ENCODE results near the gene IL11. TPM values are rescaled to one million over a fixed set of nuclear protein-coding genes. Genes with fewer than 3 reads are reported as not detected.
"Not testable (repeated sequence)": the region's sequence is repeated elsewhere in the genome, so short reads cannot be mapped to it uniquely, and the experiment has no call there.

The IL11 gene
- total and polyA plus RNA-seq, 2 of the 8 experiments (the other 6 are each of a cell fraction or from before 2014, with no cell fraction given): 1.7 to 2.8 TPM

DNA sequence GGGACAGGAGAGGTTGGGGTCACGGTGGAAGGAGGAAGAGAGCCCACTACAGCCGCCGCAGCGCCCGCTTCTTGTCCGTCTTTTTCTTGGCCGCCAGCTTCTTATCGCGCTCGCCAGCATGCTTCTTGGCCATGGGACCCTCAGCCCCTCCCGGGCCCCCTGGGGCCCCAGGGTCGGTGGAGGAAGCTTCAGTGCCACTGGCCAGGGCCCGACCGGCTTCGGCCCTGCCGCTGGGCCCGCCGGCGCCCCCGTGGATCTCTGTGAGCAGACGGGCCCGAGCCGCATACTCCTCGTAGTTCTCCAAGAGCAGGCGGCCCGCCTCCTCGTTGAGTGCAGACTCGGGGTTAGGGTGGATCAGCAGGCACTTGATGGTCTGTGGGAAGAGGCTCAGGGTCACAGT lies 31.1 kb upstream of the IL11 start:
- FAIRE-seq: not testable (repeated sequence)

More for the DNA sequence above, 31.1 kb upstream of the IL11 start:
- H3K23me2 ChIP-seq (ENCODE audit: low read depth, low read length); H3K14ac ChIP-seq (ENCODE audit: insufficient read length); H3K27ac ChIP-seq (ENCODE audit: low read depth, low read length); H2AFZ ChIP-seq (ENCODE audit: low read length); H4K8ac ChIP-seq (ENCODE audit: extremely low read depth, insufficient read depth, low read length); H2BK5ac ChIP-seq (ENCODE audit: low read depth, low read length); H2BK12ac ChIP-seq (ENCODE audit: low read depth, low read length); H3K9ac ChIP-seq (replicated peaks in 1 of 4; ENCODE audit: extremely low read depth in 1 of 4, low read depth in 3 of 4, low read length in 3 of 4); H4K5ac ChIP-seq (ENCODE audit: insufficient read length, low read depth, low read length); H4K91ac ChIP-seq (replicated peaks; ENCODE audit: insufficient read length, low read length); H3K9me3 ChIP-seq (ENCODE audit: insufficient read depth in 2 of 2, low read depth in 1 of 2, low read length in 1 of 2); H3K4me2 ChIP-seq (ENCODE audit: insufficient read depth in 1 of 2, low read depth in 2 of 2, low read length in 2 of 2); H2BK120ac ChIP-seq (replicated peaks; ENCODE audit: low read depth, low read length); DNase-seq (ENCODE audit: low read depth in 1 of 2, low spot score in 2 of 2); H2BK15ac ChIP-seq (ENCODE audit: low read length); H3K79me1 ChIP-seq (ENCODE audit: low read depth, low read length); H3K56ac ChIP-seq (replicated peaks; ENCODE audit: insufficient read length, low read depth, low read length); H3K18ac ChIP-seq (ENCODE audit: extremely low read depth, low read length); H3K27me3 ChIP-seq (replicated peaks in 1 of 4; ENCODE audit: control insufficient read depth in 3 of 4, extremely low read depth in 1 of 4, insufficient read depth in 3 of 4, low read length in 3 of 4); H2BK20ac ChIP-seq (ENCODE audit: low read length); H3K23ac ChIP-seq (ENCODE audit: insufficient read length); H2AK5ac ChIP-seq (ENCODE audit: low read depth, low read length); H3K4me3 ChIP-seq (ENCODE audit: extremely low read depth in 1 of 4, insufficient read depth in 2 of 4, low read depth in 3 of 4, low read length in 4 of 4); H3K4ac ChIP-seq (replicated peaks; ENCODE audit: insufficient read length, low read depth, low read length); H3K4me1 ChIP-seq (replicated peaks in 1 of 4; ENCODE audit: control insufficient read depth in 3 of 4, insufficient read depth in 4 of 4, low read length in 3 of 4): not testable (repeated sequence)
- 83% methylated on average over 1 of the region's 28 CpGs; no CpG with 5 or more reads in 1 of the 2 experiments for WGBS, 2 experiments (ENCODE audit: extremely low coverage in 1 of 2, insufficient coverage in 1 of 2, insufficient read length in 1 of 2, insufficient replicate concordance in 2 of 2, low coverage in 1 of 2, low lambda C conversion rate in 2 of 2, missing lambda C conversion rate in 1 of 2)
- Histone ChIP-seq H3K79me2 (ENCODE audit: control insufficient read depth in 1 of 2, insufficient read depth in 2 of 2, low read length in 2 of 2) (peaks cover 4 to 23% of the 10 kb centered on the region in 2 experiments), H3K36me3 (ENCODE audit: control insufficient read depth in 2 of 4, insufficient read depth in 4 of 4, low read length in 3 of 4) (peaks cover 27 to 59% (median 47%) of the 10 kb centered on the region in 4 experiments), H4K20me1 (replicated peaks in 1 of 2; ENCODE audit: control insufficient read depth in 1 of 2, insufficient read depth in 2 of 2, low read length in 2 of 2) (peaks cover 33 to 38% of the 10 kb centered on the region in 2 experiments)
- CTCF ChIA-PET (ENCODE audit: partially characterized antibody): interaction anchor here (0.9 to 5.6 kb wide), 3 partner anchors 12 to 38 kb away, joined by 3 to 39 read pairs (median 16); no protein-coding TSS in a partner anchor
- POLR2A ChIA-PET (ENCODE audit: partially characterized antibody): interaction anchor here (1.1 to 34.6 kb wide), 9 partner anchors 7 to 260 kb away, joined by 3 to 874 read pairs (median 4); partner anchors contain the start of genes RPL28, SSC5D, TMEM238 and UBE2S
